ENCODE data around the gene KCNK3.

GRCh38 chr2:26675651-26676255 is 16.8 kb upstream of the KCNK3 start:
- TF ChIP-seq CTCF (IDR thresholded peaks at IDR 0.05) (no peak), POLR2A (IDR thresholded peaks at IDR 0.05) (no peak)
